AG09319 (cell line): Measurements from ENCODE around the gene RGL1.

Experiments
- DNase-seq: peaks from one replicate; pipeline ENCODE4 v3.0.0-alpha.2; 2010; ENCODE audit warnings: low read depth; ENCODE audit errors: extremely low read depth
- CTCF ChIP-seq: IDR thresholded peaks from 2 replicates; pipeline ENCODE4 v1.5.1; 2011; ENCODE audit warnings: low read depth, mild to moderate bottlenecking, inconsistent platforms, low read length, moderate library complexity

Gene RGL1

GRCh38 chr1:183872403-183872802 lies 67.5 kb downstream of the RGL1 start:
- DNase-seq = peak; percentile 51

DNA sequence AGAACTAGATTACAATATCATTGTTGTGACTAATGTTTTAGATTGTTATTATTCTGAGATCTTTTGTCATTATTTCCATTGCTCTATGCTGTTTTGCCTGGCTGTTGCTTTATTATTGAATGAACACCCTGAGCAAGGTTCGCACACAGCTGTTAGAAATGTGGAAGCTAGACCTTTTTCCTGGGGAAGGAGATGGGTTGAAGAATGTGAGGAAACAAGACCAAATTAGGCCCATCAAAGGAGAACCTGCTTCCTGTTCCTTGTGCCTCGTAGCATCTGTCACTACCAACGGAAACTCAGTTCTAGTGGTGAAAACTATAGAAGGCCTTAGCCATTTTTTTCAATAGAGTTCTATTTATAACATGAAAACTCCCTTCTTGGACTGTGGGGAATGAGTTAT lies 68.7 kb downstream of the RGL1 start:
- no peak for DNase-seq
- TF ChIP-seq CTCF = no peak

More at GRCh38 chr1:183872403-183872802, 67.5 kb downstream of the RGL1 start:
- no peak for TF ChIP-seq CTCF

DNA sequence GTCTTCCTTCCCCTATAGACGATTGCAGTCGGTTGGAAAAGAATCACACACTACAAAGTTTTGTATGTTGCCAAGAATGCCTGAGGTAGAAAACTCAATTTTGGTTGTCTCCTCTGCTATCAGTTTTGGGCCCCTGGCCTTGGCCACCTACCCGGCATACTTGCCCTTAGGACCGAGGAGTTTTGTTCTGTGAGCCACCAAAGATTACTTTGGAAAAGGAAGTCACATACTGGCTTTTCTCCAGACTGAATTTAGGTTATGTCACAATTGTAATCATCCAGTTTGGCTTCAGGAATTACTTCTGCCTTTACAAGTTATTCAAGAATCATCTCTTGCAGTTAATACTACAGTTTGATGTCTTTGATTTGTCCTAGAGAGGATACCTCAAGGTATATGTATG lies 71.4 kb downstream of the RGL1 start:
- no peak for DNase-seq
- no peak for TF ChIP-seq CTCF

DNA sequence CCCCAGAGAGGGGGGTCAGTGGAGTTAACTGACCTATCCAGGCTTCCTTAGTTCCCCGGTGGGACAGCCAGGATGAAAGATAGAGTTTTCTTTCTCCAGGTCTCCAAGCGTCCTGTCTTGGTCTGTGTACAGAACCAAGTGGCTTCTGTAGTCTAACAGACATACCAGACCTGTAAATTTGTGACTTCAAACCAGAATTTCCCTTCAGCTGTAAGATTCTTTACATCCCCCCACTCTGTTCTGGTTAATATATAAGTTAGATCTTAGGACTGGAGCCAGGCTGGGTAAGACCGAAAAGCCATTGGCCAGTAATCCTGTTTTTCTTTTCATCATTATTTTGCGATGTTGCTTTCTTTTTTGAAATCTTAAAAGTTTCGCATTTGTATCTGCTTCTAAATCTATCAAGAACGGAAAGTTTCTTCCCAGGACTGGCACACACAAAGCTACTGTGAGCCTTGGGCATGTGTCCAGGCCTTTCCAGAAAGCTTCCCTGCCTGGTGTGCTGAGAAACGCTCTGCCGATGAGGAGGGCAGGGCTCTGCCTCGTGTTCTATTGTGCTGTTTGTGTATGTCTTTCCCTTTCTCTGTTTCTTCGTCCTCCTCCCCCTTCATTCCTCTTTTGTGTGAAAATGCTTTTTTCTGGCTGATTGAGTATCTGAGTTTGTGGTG lies 72.3 kb downstream of the RGL1 start:
- DNase-seq = peak; percentile 52
- TF ChIP-seq CTCF = no peak

GRCh38 chr1:183879494-183879893 lies 74.6 kb downstream of the RGL1 start:
- TF ChIP-seq CTCF = no peak
- no peak for DNase-seq

- no peak for DNase-seq
- TF ChIP-seq CTCF = no peak
These were observed 75.0 kb downstream of the RGL1 start for GRCh38 chr1:183879966-183880365.

- no peak for TF ChIP-seq CTCF
- DNase-seq = no peak
These were observed 75.8 kb downstream of the RGL1 start for GRCh38 chr1:183880531-183881243.
